Subcutaneous adipose tissue (tissue), 4 donors: ENCODE data around the gene SLC17A9. TPM values are rescaled to one million over a fixed set of nuclear protein-coding genes. Genes with fewer than 3 reads are reported as not detected.

Experiments
- CTCF ChIP-seq: fragments of 450-650 bp; IDR thresholded peaks from one replicate; pipeline ENCODE4 v1.5.1; 2016; ENCODE audit warnings: low read depth, mild to moderate bottlenecking, control low read depth, antibody characterized with exemption, moderate library complexity
- total RNA-seq, 4 donors: library from RNA; depleted of rRNA; stranded (reverse); fragments of >200 nt; gene quantifications; one replicate each; pipeline ENCODE4 v1.1.0, GENCODE V29; 2016

Gene SLC17A9
- total RNA-seq, 4 donors from 2014 or later: 0.38 to 6.8 (median 2.1) TPM

DNA sequence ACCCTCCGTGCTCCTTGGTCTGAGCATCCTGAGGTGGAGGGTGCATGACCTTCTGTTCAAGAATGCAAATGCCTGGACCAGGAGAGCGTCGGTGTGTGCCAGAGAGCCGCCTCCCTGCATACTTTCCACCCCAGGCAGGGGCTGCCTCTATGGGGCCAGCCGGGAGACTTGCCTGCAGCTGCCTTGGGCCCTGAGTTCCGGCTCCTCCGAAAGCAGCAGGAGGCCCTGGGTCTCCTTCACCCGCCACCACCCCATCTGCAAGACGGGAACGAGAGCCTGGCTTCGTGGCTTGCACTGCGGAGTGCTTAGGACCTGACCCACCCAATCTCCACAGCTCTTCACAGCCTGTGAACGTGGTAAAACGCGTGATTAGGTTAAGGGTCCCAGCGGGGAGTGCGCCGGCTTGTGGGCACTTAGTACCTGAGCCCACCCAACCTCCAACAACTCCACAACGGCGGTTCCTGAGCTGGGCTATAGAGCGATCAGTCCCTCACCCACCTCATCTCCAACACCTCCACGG lies 37.9 kb downstream of the SLC17A9 start:
- TF ChIP-seq CTCF: no peak

GRCh38 chr20:62991196-62991807 lies 38.8 kb downstream of the SLC17A9 start:
- no peak for TF ChIP-seq CTCF

GRCh38 chr20:62991863-62992262 lies 39.4 kb downstream of the SLC17A9 start:
- no peak for TF ChIP-seq CTCF

- TF ChIP-seq CTCF: no peak
Measured at GRCh38 chr20:62993856-62994494, 41.5 kb downstream of the SLC17A9 start.

GRCh38 chr20:62994869-62995281 lies 42.4 kb downstream of the SLC17A9 start:
- no peak for TF ChIP-seq CTCF

- no peak for TF ChIP-seq CTCF
Measured at GRCh38 chr20:62995481-62995880, 43.0 kb downstream of the SLC17A9 start.

- TF ChIP-seq CTCF: no peak
Measured at GRCh38 chr20:62995898-62996595, 43.5 kb downstream of the SLC17A9 start.
